AG04450 (cell line): ENCODE results near the gene FNDC3B. TPM values are rescaled to one million over a fixed set of nuclear protein-coding genes. Genes with fewer than 3 reads are reported as not detected.

Experiments used
- CTCF ChIA-PET: fragments of 300-600, 350-600 bp; formaldehyde crosslinking; extraction: SDS; loops from one replicate; lab custom pipeline; 2022; ENCODE audit warnings: antibody characterized with exemption, inconsistent platforms; lab: Charles Lee
- POLR2A ChIA-PET: fragments of 350-600 bp; formaldehyde crosslinking; extraction: SDS; loops from one replicate; lab custom pipeline; 2021; ENCODE audit warnings: antibody characterized with exemption, inconsistent platforms; lab: Yijun Ruan, JAX
- DNase-seq: peaks from one replicate; pipeline ENCODE4 v3.0.0-alpha.2; 2011; ENCODE audit warnings: low read depth, low spot score
- H3K27ac ChIP-seq: one replicate; pipeline ENCODE4 v1.5.1; 2012; ENCODE audit warnings: low read depth, low read length, control low read depth
- H3K27me3 ChIP-seq: one replicate; pipeline ENCODE4 v1.6.0; 2012; ENCODE audit warnings: low read length; ENCODE audit not compliant: control insufficient read depth, insufficient read depth
- H3K4me3 ChIP-seq: 2 replicates; pipeline ENCODE4 v1.5.1; 2011; ENCODE audit warnings: mild to moderate bottlenecking, low read depth, low read length, control low read depth
- H3K9me3 ChIP-seq: 2 replicates; pipeline ENCODE4 v1.5.1; 2012; ENCODE audit warnings: low read length; ENCODE audit not compliant: control insufficient read depth, insufficient read depth
- CTCF ChIP-seq: IDR thresholded peaks from 2 replicates; pipeline ENCODE4 v1.5.1; 2011; ENCODE audit warnings: low read depth, low read length, control low read depth, inconsistent platforms
- polyA plus RNA-seq: library from polyadenylated mRNA; depleted of rRNA; stranded (reverse); fragments of >200 nt; gene quantifications from 2 replicates; pipeline ENCODE4 v1.2.3, GENCODE V29; 2011

FNDC3B gene
- polyA plus RNA-seq, 1 experiment: 39.5 TPM

DNA sequence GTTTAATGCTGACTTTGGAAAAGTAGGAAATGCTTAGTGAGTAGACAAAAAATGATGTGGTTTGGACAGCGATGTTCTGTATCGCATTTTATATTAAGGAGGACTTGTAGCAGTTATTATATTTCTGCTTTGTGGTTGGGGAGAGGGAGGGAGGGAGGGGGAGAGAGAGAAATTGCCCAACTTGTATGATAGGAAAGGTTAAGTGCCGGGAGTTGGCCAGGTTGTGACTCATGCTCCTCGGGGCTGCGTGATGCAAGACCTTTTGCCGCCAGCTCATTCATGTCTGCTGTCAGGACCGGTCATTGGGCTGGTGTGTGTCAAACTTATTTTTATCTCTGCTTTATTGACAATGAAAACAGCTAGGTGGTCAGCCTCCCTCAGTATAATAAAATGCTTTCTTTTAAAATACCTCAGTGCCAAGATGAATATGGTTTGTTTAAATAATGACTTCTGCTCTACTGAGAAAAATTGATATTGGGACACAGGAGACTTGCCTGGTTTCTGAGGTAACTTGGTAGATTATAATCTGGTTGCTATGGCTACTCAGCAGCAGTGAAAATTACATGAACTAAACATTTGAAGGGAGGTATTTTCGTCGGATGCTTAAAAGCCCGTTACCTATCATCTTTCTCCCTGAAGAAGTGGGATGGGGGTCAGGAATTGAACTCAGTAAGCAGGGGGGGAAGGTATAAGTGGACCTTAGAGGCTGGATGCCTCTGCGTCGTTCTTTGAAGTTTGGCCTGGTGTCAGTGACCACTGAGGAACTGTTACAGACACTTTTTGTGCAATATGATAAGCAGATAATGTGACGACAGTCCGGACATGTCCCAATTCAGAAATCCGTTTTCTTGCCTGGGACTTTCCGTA lies 90.7 kb downstream of the FNDC3B start:
- H3K27ac ChIP-seq: peak overlapping the region; percentile 86
- DNase-seq: peak; percentile 96
- no peak overlapping the region for H3K4me3 ChIP-seq
- no peaks in the 10 kb centered on the region for H3K27me3 ChIP-seq
- no peak for TF ChIP-seq CTCF
- H3K9me3 ChIP-seq: no peaks in the 10 kb centered on the region
- ChIA-PET CTCF (no interaction called here), POLR2A (interaction anchor here (0.5 to 1.0 kb wide), 5 partner anchors 10 to 150 kb away, joined by 3 read pairs; partner anchors contain the start of gene FNDC3B)

- no peak for DNase-seq
- ChIA-PET POLR2A (no interaction called here), CTCF (no interaction called here)
- Histone ChIP-seq H3K27ac (peak overlapping the region; percentile 86), H3K27me3 (no peaks in the 10 kb centered on the region), H3K4me3 (no peak overlapping the region), H3K9me3 (no peaks in the 10 kb centered on the region)
- no peak for TF ChIP-seq CTCF
These were observed 91.3 kb downstream of the FNDC3B start for GRCh38 chr3:172130717-172131050.

GRCh38 chr3:172131746-172132145 lies 92.4 kb downstream of the FNDC3B start:
- no peaks in the 10 kb centered on the region for H3K9me3 ChIP-seq
- no peak for TF ChIP-seq CTCF
- no peak overlapping the region for H3K27ac ChIP-seq
- DNase-seq: no peak
- no peaks in the 10 kb centered on the region for H3K27me3 ChIP-seq
- ChIA-PET POLR2A (no interaction called here), CTCF (interaction anchor here (0.6 kb wide), 1 partner anchor 36 kb away, joined by 4 read pairs; no protein-coding TSS in a partner anchor)
- no peak overlapping the region for H3K4me3 ChIP-seq

DNA sequence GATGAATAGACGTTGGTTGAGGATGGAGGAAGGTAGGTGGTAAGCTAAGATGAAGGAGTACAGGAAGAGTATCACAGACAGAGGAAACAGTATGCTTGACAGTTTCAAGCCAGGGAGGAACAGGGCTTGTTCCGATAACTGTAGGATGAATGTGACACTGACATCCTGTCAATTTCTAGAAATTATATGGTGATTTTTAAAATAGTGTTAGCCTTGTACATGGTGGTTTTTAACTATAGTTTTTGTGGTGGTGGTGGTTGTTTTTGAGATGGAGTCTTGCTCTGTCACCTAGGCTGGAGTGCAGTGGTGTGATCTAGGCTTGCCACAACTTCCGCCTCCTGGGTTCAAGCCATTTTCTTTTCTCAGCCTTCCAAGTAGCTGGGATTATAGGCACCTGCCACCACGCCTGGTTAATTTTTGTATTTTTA lies 92.8 kb downstream of the FNDC3B start:
- Histone ChIP-seq H3K27ac (no peak overlapping the region), H3K9me3 (no peaks in the 10 kb centered on the region), H3K4me3 (no peak overlapping the region), H3K27me3 (no peaks in the 10 kb centered on the region)
- POLR2A ChIA-PET: no interaction called here
- no peak for TF ChIP-seq CTCF
- DNase-seq: no peak
- CTCF ChIA-PET: no interaction called here

- H3K27ac ChIP-seq: no peak overlapping the region
- no peak for TF ChIP-seq CTCF
- ChIA-PET CTCF (no interaction called here), POLR2A (no interaction called here)
- DNase-seq: no peak
- H3K4me3 ChIP-seq: no peak overlapping the region
- no peaks in the 10 kb centered on the region for H3K9me3 ChIP-seq
- H3K27me3 ChIP-seq: no peaks in the 10 kb centered on the region
These were observed 93.4 kb downstream of the FNDC3B start for GRCh38 chr3:172132721-172133311.
